Neuronal stem cell (in vitro differentiated cells): ENCODE data around the gene CYB5RL.

Source experiments
- DNase-seq: peaks from one replicate; pipeline ENCODE4 v3.0.0-alpha.2; 2013; ENCODE audit warnings: low spot score
- H2AFZ ChIP-seq: one replicate; pipeline ENCODE4 v1.6.1; 2013; ENCODE audit warnings: mild to moderate bottlenecking, low read length, inconsistent platforms
- H2AK5ac ChIP-seq: 2 replicates; pipeline ENCODE4 v1.6.1; 2013; ENCODE audit warnings: low read depth, mild to moderate bottlenecking, inconsistent platforms, low read length, moderate library complexity, mixed read lengths
- H2BK120ac ChIP-seq: 2 replicates; pipeline ENCODE4 v1.6.1; 2013; ENCODE audit warnings: low read depth, mild to moderate bottlenecking, inconsistent platforms, low read length, moderate library complexity, mixed read lengths
- H2BK12ac ChIP-seq: one replicate; pipeline ENCODE4 v1.6.1; 2013; ENCODE audit warnings: low read length, inconsistent platforms
- H2BK15ac ChIP-seq: 2 replicates; pipeline ENCODE4 v1.6.1; 2013; ENCODE audit warnings: mild to moderate bottlenecking, low read length, inconsistent platforms, mixed read lengths
- H2BK5ac ChIP-seq: one replicate; pipeline ENCODE4 v1.6.1; 2013; ENCODE audit warnings: inconsistent platforms, mild to moderate bottlenecking, low read length, moderate library complexity
- H3K14ac ChIP-seq: one replicate; pipeline ENCODE4 v1.6.1; 2013; ENCODE audit warnings: low read length, inconsistent platforms
- H3K18ac ChIP-seq: 2 replicates; pipeline ENCODE4 v1.6.1; 2013; ENCODE audit warnings: low read length, inconsistent platforms
- H3K23ac ChIP-seq: 2 replicates; pipeline ENCODE4 v1.6.1; 2013; ENCODE audit warnings: low read depth, mild to moderate bottlenecking, mixed read lengths, low read length, inconsistent platforms; ENCODE audit not compliant: poor library complexity
- H3K27ac ChIP-seq: replicated peaks from 3 replicates; pipeline ENCODE4 v1.5.1; 2013; ENCODE audit warnings: low read length, inconsistent platforms
- H3K27me3 ChIP-seq, 3 experiments: 2 replicates each; pipeline ENCODE4 v1.6.1; 2013; ENCODE audit warnings: low read length in 3 of 3, mild to moderate bottlenecking in 2 of 3, inconsistent platforms in 1 of 3, low read depth in 1 of 3, mixed read lengths in 1 of 3, moderate library complexity in 1 of 3; ENCODE audit not compliant: control insufficient read depth in 3 of 3, insufficient read depth in 3 of 3
- H3K36me3 ChIP-seq, 2 donors: replicated peaks in 1 of 2; 2 replicates each; pipeline ENCODE4 v1.6.1; 2013; ENCODE audit warnings: low read length in 2 of 2; ENCODE audit not compliant: control insufficient read depth in 2 of 2, insufficient read depth in 2 of 2
- H3K4ac ChIP-seq: 2 replicates; pipeline ENCODE4 v1.6.1; 2013; ENCODE audit warnings: inconsistent platforms, mild to moderate bottlenecking, low read length, moderate library complexity
- H3K4me1 ChIP-seq, 2 donors: 1 replicate in 1 of 2; 2 replicates in 1 of 2; pipeline ENCODE4 v1.6.1; 2013; ENCODE audit warnings: low read length in 2 of 2, low read depth in 1 of 2; ENCODE audit not compliant: control insufficient read depth in 2 of 2, insufficient read depth in 1 of 2
- H3K4me2 ChIP-seq: one replicate; pipeline ENCODE4 v1.6.1; 2013; ENCODE audit warnings: mild to moderate bottlenecking, low read length, inconsistent platforms; ENCODE audit not compliant: insufficient read depth, poor library complexity, severe bottlenecking
- H3K4me3 ChIP-seq, 2 donors: 2 replicates each; pipeline ENCODE4 v1.5.1; 2013; ENCODE audit warnings: low read length in 2 of 2, mild to moderate bottlenecking in 2 of 2, inconsistent platforms in 1 of 2, moderate library complexity in 1 of 2
- H3K79me1 ChIP-seq: one replicate; pipeline ENCODE4 v1.6.1; 2013; ENCODE audit warnings: low read depth, mild to moderate bottlenecking, inconsistent platforms, low read length, moderate library complexity
- H3K9ac ChIP-seq: one replicate; pipeline ENCODE4 v1.6.1; 2013; ENCODE audit warnings: mild to moderate bottlenecking, low read depth, low read length, inconsistent platforms; ENCODE audit not compliant: poor library complexity
- H3K9me3 ChIP-seq, 2 donors: replicated peaks in 1 of 2; 2 replicates each; pipeline versions ENCODE3 to v1.6.1; 2013; ENCODE audit warnings: low read length in 2 of 2, mild to moderate bottlenecking in 2 of 2, inconsistent platforms in 1 of 2, low read depth in 1 of 2, mixed read lengths in 1 of 2, moderate library complexity in 1 of 2; ENCODE audit not compliant: control insufficient read depth in 2 of 2, insufficient read depth in 1 of 2
- H4K8ac ChIP-seq: one replicate; pipeline ENCODE4 v1.6.1; 2013; ENCODE audit warnings: low read depth, mild to moderate bottlenecking, inconsistent platforms, low read length, moderate library complexity
- H4K91ac ChIP-seq: one replicate; pipeline ENCODE4 v1.6.1; 2013; ENCODE audit warnings: low read length, low read depth, mild to moderate bottlenecking, inconsistent platforms; ENCODE audit not compliant: poor library complexity
- WGBS, 2 donors: extraction: QIAGEN DNeasy Blood & Tissue Kit; methylation state at CpG; one replicate each; pipeline ENCODE4 v1.1.7; 2013; ENCODE audit warnings: missing lambda C conversion rate in 2 of 2, mixed read lengths in 1 of 2; ENCODE audit not compliant: insufficient read length in 2 of 2, insufficient replicate concordance in 1 of 2; ENCODE audit errors: extremely low coverage in 2 of 2; 5-methylcytosine and 5-hydroxymethylcytosine counted together

CYB5RL gene

DNA sequence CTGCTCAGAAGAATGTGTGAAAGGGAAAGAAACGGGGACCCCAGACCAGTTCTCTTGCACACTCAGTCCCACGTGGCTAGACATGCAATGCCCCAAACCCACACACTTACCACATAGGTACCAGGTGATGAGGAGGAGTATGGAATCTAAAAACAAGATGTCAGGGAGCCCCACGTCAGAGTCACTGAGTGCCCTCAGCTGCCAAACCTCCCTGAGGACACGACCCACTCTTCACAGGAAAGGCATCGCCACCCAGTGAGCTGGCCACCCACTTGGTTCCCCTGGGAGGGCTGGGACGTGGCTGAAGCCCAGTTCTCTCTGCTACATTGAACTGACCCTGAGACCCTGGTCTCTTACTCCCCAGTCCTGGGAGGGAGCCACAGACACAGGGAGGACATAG is 41.5 kb upstream of the CYB5RL start:
- Histone ChIP-seq H2BK12ac (no peak overlapping the region), H3K4me1 (peaks cover 0 to 2% of the 10 kb centered on the region in 2 donors), H2BK15ac (no peak overlapping the region), H3K4ac (no peak overlapping the region), H3K23ac (no peak overlapping the region), H4K8ac (no peak overlapping the region), H3K27ac (no peak overlapping the region), H3K36me3 (peaks cover 28 to 95% of the 10 kb centered on the region in 2 donors), H4K91ac (no peak overlapping the region), H3K9me3 (no peaks in the 10 kb centered on the region), H3K18ac (no peak overlapping the region), H2AFZ (no peak overlapping the region), H2BK5ac (no peak overlapping the region), H3K4me2 (no peak overlapping the region), H2AK5ac (no peak overlapping the region), H2BK120ac (no peak overlapping the region), H3K79me1 (peaks cover 2% of the 10 kb centered on the region), H3K4me3 (no peak overlapping the region), H3K14ac (no peak overlapping the region), H3K9ac (no peak overlapping the region), H3K27me3 (no peaks in the 10 kb centered on the region)
- no CpG with 5 or more reads among the region's 6 CpGs for WGBS, 2 donors
- DNase-seq = no peak

DNA sequence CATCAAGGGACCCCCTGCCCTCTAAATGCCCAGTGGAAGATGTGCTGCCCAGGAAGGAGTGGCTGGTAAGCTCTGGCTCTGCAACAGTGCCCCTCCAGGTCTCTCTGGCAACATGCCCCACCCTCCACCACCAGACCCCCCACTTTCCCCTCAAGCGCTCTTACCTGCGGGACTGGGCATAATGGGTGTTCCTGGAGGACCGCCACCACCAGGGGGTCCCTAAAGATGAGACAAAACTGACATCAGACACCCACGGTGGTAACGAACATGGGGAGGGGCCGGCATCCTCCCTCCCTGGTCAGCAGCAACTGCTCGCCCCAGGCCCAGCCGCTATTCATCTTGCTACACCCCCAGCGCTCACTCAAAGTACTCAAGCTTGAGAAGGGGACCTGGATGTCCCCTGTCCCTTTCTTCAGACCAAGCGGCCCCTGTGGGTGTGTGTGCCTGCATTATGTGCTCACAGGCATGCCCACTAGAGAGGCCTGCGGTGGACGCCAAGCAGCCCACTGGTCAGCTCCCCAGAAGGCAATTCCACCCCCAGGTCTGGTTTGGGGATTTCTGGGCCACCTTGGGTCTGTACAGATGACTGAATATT is 41.0 kb upstream of the CYB5RL start:
- Histone ChIP-seq H3K27me3 (no peaks in the 10 kb centered on the region), H2BK12ac (no peak overlapping the region), H2AFZ (no peak overlapping the region), H3K79me1 (peaks cover 2% of the 10 kb centered on the region), H3K4me3 (no peak overlapping the region), H3K14ac (no peak overlapping the region), H3K23ac (no peak overlapping the region), H4K91ac (no peak overlapping the region), H3K4me2 (no peak overlapping the region), H3K4me1 (peaks cover 0 to 1% of the 10 kb centered on the region in 2 donors), H3K18ac (no peak overlapping the region), H2BK15ac (no peak overlapping the region), H3K36me3 (peaks cover 26 to 95% of the 10 kb centered on the region in 2 donors), H4K8ac (no peak overlapping the region), H2BK120ac (no peak overlapping the region), H2AK5ac (no peak overlapping the region), H3K9ac (no peak overlapping the region), H3K27ac (no peak overlapping the region), H3K9me3 (no peaks in the 10 kb centered on the region), H2BK5ac (no peak overlapping the region), H3K4ac (no peak overlapping the region)
- no CpG with 5 or more reads among the region's 12 CpGs for WGBS, 2 donors
- no peak for DNase-seq

DNA sequence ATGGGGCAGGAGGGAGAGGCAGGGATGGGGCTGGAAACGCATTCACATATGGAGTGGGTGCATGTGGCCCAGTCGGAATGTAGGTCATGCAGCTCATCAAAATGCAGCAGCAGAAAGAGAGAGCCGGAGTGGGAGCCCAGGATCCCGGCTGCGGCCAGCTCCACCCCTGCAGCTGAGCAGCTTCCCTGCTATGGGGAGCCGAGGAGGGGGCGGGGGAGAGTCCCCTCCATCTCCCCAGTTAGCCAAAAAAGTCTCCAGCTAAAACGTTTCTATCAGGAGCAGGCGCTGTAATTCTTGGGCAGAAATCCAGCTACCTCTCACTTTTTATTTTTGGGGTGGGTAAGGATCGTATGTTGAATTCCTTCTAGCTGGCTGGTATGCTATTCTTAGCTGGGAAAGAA is 39.8 kb upstream of the CYB5RL start:
- Histone ChIP-seq H3K18ac (peak overlapping the region; percentile 23), H3K4ac (no peak overlapping the region), H3K14ac (no peak overlapping the region), H3K9me3 (no peaks in the 10 kb centered on the region), H3K4me1 (peaks cover 0 to 1% of the 10 kb centered on the region in 2 donors), H3K9ac (no peak overlapping the region), H3K4me3 (no peak overlapping the region), H2BK15ac (no peak overlapping the region), H2BK5ac (no peak overlapping the region), H2BK12ac (no peak overlapping the region), H3K23ac (no peak overlapping the region), H3K36me3 (peaks cover 22 to 92% of the 10 kb centered on the region in 2 donors), H2AFZ (no peak overlapping the region), H2AK5ac (no peak overlapping the region), H3K27ac (no peak overlapping the region), H2BK120ac (no peak overlapping the region), H4K8ac (peak overlapping the region; percentile 23), H3K27me3 (no peaks in the 10 kb centered on the region), H4K91ac (no peak overlapping the region), H3K79me1 (peaks cover 2% of the 10 kb centered on the region), H3K4me2 (no peak overlapping the region)
- no CpG with 5 or more reads among the region's 10 CpGs for WGBS, 2 donors
- DNase-seq = no peak

DNA sequence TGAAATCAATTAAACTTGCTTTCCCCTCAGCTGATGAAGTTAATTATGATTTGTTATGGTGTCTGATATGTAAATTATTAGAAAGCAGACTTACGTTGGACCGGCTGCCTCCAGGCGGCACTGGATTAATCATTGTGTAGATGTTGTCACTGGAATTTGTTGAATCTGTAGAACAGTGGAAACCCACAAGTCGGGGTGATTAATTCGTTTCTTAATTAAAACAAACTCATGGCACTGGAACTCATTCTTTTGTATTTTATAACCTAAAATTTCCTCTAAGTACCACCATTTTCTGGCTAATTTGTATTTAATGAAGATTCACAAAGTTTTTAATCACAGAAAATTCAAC is 39.2 kb upstream of the CYB5RL start:
- Histone ChIP-seq H2AK5ac (no peak overlapping the region), H3K4me2 (no peak overlapping the region), H2BK12ac (no peak overlapping the region), H3K23ac (no peak overlapping the region), H2BK15ac (no peak overlapping the region), H3K4ac (no peak overlapping the region), H2BK5ac (no peak overlapping the region), H3K36me3 (peaks cover 22 to 91% of the 10 kb centered on the region in 2 donors), H2AFZ (no peak overlapping the region), H3K4me3 (no peak overlapping the region), H4K8ac (no peak overlapping the region), H3K27me3 (no peaks in the 10 kb centered on the region), H2BK120ac (no peak overlapping the region), H3K9ac (no peak overlapping the region), H3K14ac (no peak overlapping the region), H3K4me1 (peaks cover 0 to 1% of the 10 kb centered on the region in 2 donors), H3K9me3 (no peaks in the 10 kb centered on the region), H3K27ac (no peak overlapping the region), H3K79me1 (peaks cover 2% of the 10 kb centered on the region), H4K91ac (no peak overlapping the region), H3K18ac (no peak overlapping the region)
- DNase-seq = no peak
- no CpG with 5 or more reads among the region's 5 CpGs for WGBS, 2 donors
